ENCODE data around the gene ADD1.

Gene ADD1

GRCh38 chr4:2963966-2964471, 120.4 kb downstream of the ADD1 start:
- H3K9me3 ChIP-seq (ENCODE audit: control insufficient read depth, low read length), result no peaks in the 10 kb centered on the region
- H3K4me1 ChIP-seq (ENCODE audit: control insufficient read depth, insufficient read depth, low read length, poor library complexity, severe bottlenecking), result peaks cover 4% of the 10 kb centered on the region
- 6 to 9% methylated on average over 24 to 27 of the region's 38 CpGs for WGBS, 2 experiments (ENCODE audit: insufficient coverage in 2 of 2)
- H3K4me3 ChIP-seq (ENCODE audit: extremely low read depth, insufficient read depth, low read length, poor library complexity, severe bottlenecking), result peak overlapping the region; percentile 70
- peaks cover 9% of the 10 kb centered on the region for H3K36me3 ChIP-seq (ENCODE audit: control insufficient read depth, insufficient read depth, low read length)
- no peak overlapping the region for H3K27ac ChIP-seq (ENCODE audit: low read depth, low read length, severe bottlenecking)

- 94 to 96% methylated on average over 4 to 5 of the region's 5 CpGs for whole genome bisulfite sequencing, 2 experiments (ENCODE audit: insufficient coverage in 2 of 2)
- H3K4me3 ChIP-seq (ENCODE audit: extremely low read depth, insufficient read depth, low read length, poor library complexity, severe bottlenecking), result peak overlapping the region; percentile 70
These were observed 121.1 kb downstream of the ADD1 start for GRCh38 chr4:2964706-2965258.

GRCh38 chr4:2965262-2965661, 121.6 kb downstream of the ADD1 start:
- Histone ChIP-seq H3K27ac (ENCODE audit: low read depth, low read length, severe bottlenecking) (no peak overlapping the region), H3K4me3 (ENCODE audit: extremely low read depth, insufficient read depth, low read length, poor library complexity, severe bottlenecking) (no peak overlapping the region), H3K9me3 (ENCODE audit: control insufficient read depth, low read length) (no peaks in the 10 kb centered on the region), H3K36me3 (ENCODE audit: control insufficient read depth, insufficient read depth, low read length) (peaks cover 5% of the 10 kb centered on the region), H3K4me1 (ENCODE audit: control insufficient read depth, insufficient read depth, low read length, poor library complexity, severe bottlenecking) (peaks cover 4% of the 10 kb centered on the region)
- WGBS, 2 experiments (ENCODE audit: insufficient coverage in 2 of 2), result 91 to 95% methylated on average over 16 of the region's 16 CpGs

More at GRCh38 chr4:2964706-2965258, 121.1 kb downstream of the ADD1 start:
- Histone ChIP-seq H3K36me3 (ENCODE audit: control insufficient read depth, insufficient read depth, low read length) (peaks cover 5% of the 10 kb centered on the region), H3K4me1 (ENCODE audit: control insufficient read depth, insufficient read depth, low read length, poor library complexity, severe bottlenecking) (peaks cover 4% of the 10 kb centered on the region), H3K27ac (ENCODE audit: low read depth, low read length, severe bottlenecking) (no peak overlapping the region), H3K9me3 (ENCODE audit: control insufficient read depth, low read length) (no peaks in the 10 kb centered on the region)

GRCh38 chr4:2968381-2968780, 124.7 kb downstream of the ADD1 start:
- peaks cover 5% of the 10 kb centered on the region for H3K36me3 ChIP-seq (ENCODE audit: control insufficient read depth, insufficient read depth, low read length)
- no peaks in the 10 kb centered on the region for H3K9me3 ChIP-seq (ENCODE audit: control insufficient read depth, low read length)
- H3K4me1 ChIP-seq (ENCODE audit: control insufficient read depth, insufficient read depth, low read length, poor library complexity, severe bottlenecking), result peaks cover 4% of the 10 kb centered on the region
- H3K27ac ChIP-seq (ENCODE audit: low read depth, low read length, severe bottlenecking), result no peak overlapping the region
- 75 to 86% methylated on average over 3 of the region's 3 CpGs for WGBS, 2 experiments (ENCODE audit: insufficient coverage in 2 of 2)
- H3K4me3 ChIP-seq (ENCODE audit: extremely low read depth, insufficient read depth, low read length, poor library complexity, severe bottlenecking), result no peak overlapping the region

GRCh38 chr4:2971275-2971674, 127.6 kb downstream of the ADD1 start:
- WGBS, 2 experiments (ENCODE audit: insufficient coverage in 2 of 2), result 93 to 97% methylated on average over 2 to 3 of the region's 3 CpGs
- H3K36me3 ChIP-seq (ENCODE audit: control insufficient read depth, insufficient read depth, low read length), result no peaks in the 10 kb centered on the region
- H3K4me1 ChIP-seq (ENCODE audit: control insufficient read depth, insufficient read depth, low read length, poor library complexity, severe bottlenecking), result peaks cover 4% of the 10 kb centered on the region
- no peak overlapping the region for H3K4me3 ChIP-seq (ENCODE audit: extremely low read depth, insufficient read depth, low read length, poor library complexity, severe bottlenecking)
- no peaks in the 10 kb centered on the region for H3K9me3 ChIP-seq (ENCODE audit: control insufficient read depth, low read length)
- no peak overlapping the region for H3K27ac ChIP-seq (ENCODE audit: low read depth, low read length, severe bottlenecking)

GRCh38 chr4:2977211-2978088, 133.8 kb downstream of the ADD1 start:
- Histone ChIP-seq H3K36me3 (ENCODE audit: control insufficient read depth, insufficient read depth, low read length) (no peaks in the 10 kb centered on the region), H3K4me3 (ENCODE audit: extremely low read depth, insufficient read depth, low read length, poor library complexity, severe bottlenecking) (no peak overlapping the region), H3K9me3 (ENCODE audit: control insufficient read depth, low read length) (peaks cover 18% of the 10 kb centered on the region), H3K27ac (ENCODE audit: low read depth, low read length, severe bottlenecking) (peak overlapping the region; percentile 88), H3K4me1 (ENCODE audit: control insufficient read depth, insufficient read depth, low read length, poor library complexity, severe bottlenecking) (peaks cover 11% of the 10 kb centered on the region)
- WGBS, 2 experiments (ENCODE audit: insufficient coverage in 2 of 2), result 82 to 85% methylated on average over 10 to 14 of the region's 14 CpGs
